AML-193 (cell line): ENCODE results near the gene DNAH8.
"Not testable (repeated sequence)": the region's sequence is repeated elsewhere in the genome, so short reads cannot be mapped to it uniquely, and the experiment has no call there.

ENCODE experiments used
- DNase-seq, 2 experiments: peaks; one replicate each; lab custom pipeline; 2025; lab: John Stamatoyannopoulos, UW

DNAH8 gene

GRCh38 chr6:38715016-38715689 is at the start of gene DNAH8:
Gene DNAH8 (plus strand): TSS chr6:38715311. CDS start chr6:38722810, 7,499 bp downstream.
- no peak for DNase-seq

GRCh38 chr6:38671885-38672467 is 43.1 kb upstream of the DNAH8 start:
- peak; percentile 74 to 80 for DNase-seq

GRCh38 chr6:38673397-38674165 is 41.5 kb upstream of the DNAH8 start:
- DNase-seq, result no peak

- DNase-seq, result no peak
Measured at GRCh38 chr6:38676236-38676973, 38.7 kb upstream of the DNAH8 start.

- no peak for DNase-seq
Measured at GRCh38 chr6:38676974-38677544, 38.1 kb upstream of the DNAH8 start.

GRCh38 chr6:38678178-38678760 is 36.8 kb upstream of the DNAH8 start:
- no peak for DNase-seq

GRCh38 chr6:38679668-38680067 is 35.4 kb upstream of the DNAH8 start:
- no peak for DNase-seq

GRCh38 chr6:38681850-38682249 is 33.3 kb upstream of the DNAH8 start:
- no peak for DNase-seq

- DNase-seq, result no peak
Measured at GRCh38 chr6:38684237-38684636, 30.9 kb upstream of the DNAH8 start.

GRCh38 chr6:38684904-38685303 is 30.2 kb upstream of the DNAH8 start:
- DNase-seq, result no peak

GRCh38 chr6:38686270-38687042 is 28.7 kb upstream of the DNAH8 start:
- no peak for DNase-seq

GRCh38 chr6:38687043-38687353 is 28.1 kb upstream of the DNAH8 start:
- DNase-seq, result no peak

- no peak for DNase-seq
Measured at GRCh38 chr6:38687549-38687948, 27.6 kb upstream of the DNAH8 start.

GRCh38 chr6:38688579-38689087 is 26.5 kb upstream of the DNAH8 start:
- no peak for DNase-seq

- no peak for DNase-seq
Measured at GRCh38 chr6:38695227-38695900, 19.7 kb upstream of the DNAH8 start.

- no peak for DNase-seq
Measured at GRCh38 chr6:38695933-38696332, 19.2 kb upstream of the DNAH8 start.

- no peak for DNase-seq
Measured at GRCh38 chr6:38696345-38696744, 18.8 kb upstream of the DNAH8 start.

- no peak for DNase-seq
Measured at GRCh38 chr6:38697846-38698245, 17.3 kb upstream of the DNAH8 start.

GRCh38 chr6:38699702-38700101 is 15.4 kb upstream of the DNAH8 start:
- DNase-seq, result not testable (repeated sequence)

GRCh38 chr6:38701551-38701950 is 13.6 kb upstream of the DNAH8 start:
- DNase-seq, result no peak
